IPS-18a (cell line): Measurements from ENCODE around the gene GOLGA6L2.
"Not testable (repeated sequence)": the region's sequence is repeated elsewhere in the genome, so short reads cannot be mapped to it uniquely, and the experiment has no call there.

Experiments
- H3K27ac ChIP-seq: one replicate; pipeline ENCODE4 v1.5.1; 2013; ENCODE audit warnings: low read length
- H3K27me3 ChIP-seq: one replicate; pipeline ENCODE4 v1.6.1; 2013; ENCODE audit warnings: mild to moderate bottlenecking, low read length; ENCODE audit not compliant: control insufficient read depth, insufficient read depth
- H3K36me3 ChIP-seq: one replicate; pipeline ENCODE4 v1.6.1; 2013; ENCODE audit warnings: low read depth, low read length; ENCODE audit not compliant: control insufficient read depth
- H3K4me1 ChIP-seq: one replicate; pipeline ENCODE4 v1.6.1; 2013; ENCODE audit warnings: low read depth, low read length; ENCODE audit not compliant: control insufficient read depth
- H3K4me3 ChIP-seq: one replicate; pipeline ENCODE4 v1.5.1; 2013; ENCODE audit warnings: low read length
- H3K9ac ChIP-seq: one replicate; pipeline ENCODE4 v1.6.1; 2013; ENCODE audit warnings: mild to moderate bottlenecking, low read length, moderate library complexity
- H3K9me3 ChIP-seq: one replicate; pipeline ENCODE4 v1.6.1; 2013; ENCODE audit warnings: low read depth, low read length; ENCODE audit not compliant: control insufficient read depth

Gene GOLGA6L2

GRCh38 chr15:23422946-23423708 lies 23.9 kb downstream of the GOLGA6L2 start:
- H3K9ac ChIP-seq: no peak overlapping the region
- H3K4me3 ChIP-seq: no peak overlapping the region

GRCh38 chr15:23422099-23422945 lies 24.7 kb downstream of the GOLGA6L2 start:
- H3K4me3 ChIP-seq: no peak overlapping the region
- H3K9me3 ChIP-seq: no peaks in the 10 kb centered on the region
- no peaks in the 10 kb centered on the region for H3K27me3 ChIP-seq
- H3K27ac ChIP-seq: no peak overlapping the region
- H3K4me1 ChIP-seq: no peaks in the 10 kb centered on the region
- no peaks in the 10 kb centered on the region for H3K36me3 ChIP-seq
- H3K9ac ChIP-seq: no peak overlapping the region

More at GRCh38 chr15:23422946-23423708, 23.9 kb downstream of the GOLGA6L2 start:
- Histone ChIP-seq H3K27ac (no peak overlapping the region), H3K9me3 (no peaks in the 10 kb centered on the region), H3K27me3 (no peaks in the 10 kb centered on the region), H3K4me1 (no peaks in the 10 kb centered on the region), H3K36me3 (no peaks in the 10 kb centered on the region)

GRCh38 chr15:23420806-23421575 lies 26.1 kb downstream of the GOLGA6L2 start:
- no peaks in the 10 kb centered on the region for H3K9me3 ChIP-seq
- no peak overlapping the region for H3K27ac ChIP-seq
- no peak overlapping the region for H3K9ac ChIP-seq
- H3K27me3 ChIP-seq: no peaks in the 10 kb centered on the region
- H3K36me3 ChIP-seq: no peaks in the 10 kb centered on the region
- H3K4me1 ChIP-seq: no peaks in the 10 kb centered on the region
- H3K4me3 ChIP-seq: no peak overlapping the region

- no peaks in the 10 kb centered on the region for H3K4me1 ChIP-seq
These were observed 30.4 kb downstream of the GOLGA6L2 start for GRCh38 chr15:23416349-23417276.

GRCh38 chr15:23415866-23416265 lies 31.2 kb downstream of the GOLGA6L2 start:
- not testable (repeated sequence) for H3K27me3 ChIP-seq, H3K4me3 ChIP-seq, H3K4me1 ChIP-seq, H3K9ac ChIP-seq, H3K36me3 ChIP-seq, H3K27ac ChIP-seq, H3K9me3 ChIP-seq

More at GRCh38 chr15:23416349-23417276, 30.4 kb downstream of the GOLGA6L2 start:
- Histone ChIP-seq H3K4me3 (no peak overlapping the region), H3K27me3 (no peaks in the 10 kb centered on the region), H3K36me3 (no peaks in the 10 kb centered on the region), H3K27ac (no peak overlapping the region), H3K9ac (no peak overlapping the region), H3K9me3 (no peaks in the 10 kb centered on the region)

- no peaks in the 10 kb centered on the region for H3K27me3 ChIP-seq
- H3K4me1 ChIP-seq: no peaks in the 10 kb centered on the region
- peaks cover 3% of the 10 kb centered on the region for H3K9me3 ChIP-seq
- H3K4me3 ChIP-seq: no peak overlapping the region
- H3K9ac ChIP-seq: no peak overlapping the region
- no peak overlapping the region for H3K27ac ChIP-seq
- H3K36me3 ChIP-seq: no peaks in the 10 kb centered on the region
These were observed 31.6 kb downstream of the GOLGA6L2 start for GRCh38 chr15:23415321-23415865.

- H3K4me1 ChIP-seq, H3K27me3 ChIP-seq, H3K9me3 ChIP-seq, H3K9ac ChIP-seq, H3K36me3 ChIP-seq, H3K4me3 ChIP-seq, H3K27ac ChIP-seq: not testable (repeated sequence)
These were observed 34.0 kb downstream of the GOLGA6L2 start for GRCh38 chr15:23412881-23413600.

GRCh38 chr15:23411841-23412240 lies 35.2 kb downstream of the GOLGA6L2 start:
- peaks cover 8% of the 10 kb centered on the region for H3K9me3 ChIP-seq
- H3K27ac ChIP-seq: no peak overlapping the region
- H3K27me3 ChIP-seq: no peaks in the 10 kb centered on the region
- H3K4me3 ChIP-seq: no peak overlapping the region
- no peaks in the 10 kb centered on the region for H3K4me1 ChIP-seq
- H3K9ac ChIP-seq: no peak overlapping the region
- H3K36me3 ChIP-seq: no peaks in the 10 kb centered on the region

- Histone ChIP-seq H3K36me3 (no peaks in the 10 kb centered on the region), H3K27ac (no peak overlapping the region), H3K9ac (no peak overlapping the region), H3K4me3 (no peak overlapping the region), H3K9me3 (no peaks in the 10 kb centered on the region), H3K27me3 (no peaks in the 10 kb centered on the region), H3K4me1 (no peaks in the 10 kb centered on the region)
These were observed 43.5 kb downstream of the GOLGA6L2 start for GRCh38 chr15:23403550-23403949.

- Histone ChIP-seq H3K4me1 (no peaks in the 10 kb centered on the region), H3K9me3 (no peaks in the 10 kb centered on the region), H3K36me3 (no peaks in the 10 kb centered on the region), H3K4me3 (no peak overlapping the region), H3K9ac (no peak overlapping the region), H3K27me3 (no peaks in the 10 kb centered on the region), H3K27ac (no peak overlapping the region)
These were observed 44.5 kb downstream of the GOLGA6L2 start for GRCh38 chr15:23402544-23402943.
